A549 (cell line): Measurements from ENCODE around the gene CEP72. TPM values are rescaled to one million over a fixed set of nuclear protein-coding genes. Genes with fewer than 3 reads are reported as not detected.

Source experiments
- ATAC-seq, 2 experiments: fragments of 200-7000 bp in 1 of 2; fragments of >200 bp in 1 of 2; cut with Nextera tagmentation in 1 of 2; cut with Tn5 transposase in 1 of 2; 3 replicates each; pipeline versions ENCODE4 v1.8.0 to v1.9.1; 2018 to 2020; ENCODE audit warnings: mild to moderate bottlenecking in 1 of 2, moderate library complexity in 1 of 2
- CTCF ChIA-PET: fragments of 300-600 bp; sonication (Branson Sonifier 250); formaldehyde crosslinking; extraction: SDS; loops from one replicate; lab custom pipeline; 2021; ENCODE audit warnings: antibody characterized with exemption, inconsistent platforms; lab: Yijun Ruan, JAX
- POLR2A ChIA-PET: fragments of 350-600 bp; formaldehyde crosslinking; extraction: SDS; loops from one replicate; lab custom pipeline; 2021; ENCODE audit warnings: antibody characterized with exemption, inconsistent platforms; lab: Yijun Ruan, JAX
- DNase-seq, 2 experiments: peaks; one replicate each; pipeline versions ENCODE4 v3.0.0 to v3.0.0-alpha.2; 2011 to 2016; ENCODE audit warnings: low read depth in 1 of 2, low spot score in 1 of 2
- FAIRE-seq: peaks from 2 replicates; lab custom pipeline; 2011; peaks lifted over from hg19 to GRCh38; lab: Jason Lieb, UNC
- H3K27ac ChIP-seq, 2 experiments: fragments of >200 bp; sonication (Bioruptor Twin); formaldehyde crosslinking; 3 replicates each; pipeline ENCODE4 v1.5.1; 2016 to 2017
- H3K4me1 ChIP-seq: fragments of >200 bp; sonication (Bioruptor Twin); formaldehyde crosslinking; 3 replicates; pipeline ENCODE4 v1.6.1; 2016
- H3K4me2 ChIP-seq: fragments of >200 bp; sonication (Bioruptor Twin); formaldehyde crosslinking; 3 replicates; pipeline ENCODE4 v1.6.1; 2016
- H3K4me3 ChIP-seq: fragments of >200 bp; sonication (Bioruptor Twin); formaldehyde crosslinking; 3 replicates; pipeline ENCODE4 v1.5.1; 2016
- H3K9me3 ChIP-seq: fragments of >200 bp; sonication (Bioruptor Twin); formaldehyde crosslinking; 3 replicates; pipeline ENCODE4 v1.6.1; 2016
- ATOH8 ChIP-seq: fragments of 250-450 bp; sonication (Bioruptor Pico); IDR thresholded peaks from 2 replicates; pipeline ENCODE4 v1.5.0; 2020; ENCODE audit warnings: low read depth, mild to moderate bottlenecking, moderate library complexity
- BCL3 ChIP-seq: fragments of >200 bp; sonication (Bioruptor Twin); formaldehyde crosslinking; IDR thresholded peaks from 3 replicates; pipeline ENCODE4 v1.6.1; 2016
- BHLHE40 ChIP-seq: IDR thresholded peaks from 2 replicates; pipeline ENCODE4 v1.6.1; 2012; ENCODE audit warnings: low read depth, low read length, inconsistent platforms
- ESRRA ChIP-seq: fragments of 150-350 bp; IDR thresholded peaks from 2 replicates; pipeline ENCODE4 v1.6.1; 2014; ENCODE audit warnings: mild to moderate bottlenecking, low read length, borderline replicate concordance
- FOXS1 ChIP-seq: fragments of 250-450 bp; sonication (Bioruptor Pico); IDR thresholded peaks from 2 replicates; pipeline ENCODE4 v1.5.0; 2020; ENCODE audit warnings: mild to moderate bottlenecking, moderate library complexity
- GATA3 ChIP-seq: IDR thresholded peaks from 2 replicates; pipeline ENCODE4 v1.6.1; 2012; ENCODE audit warnings: borderline replicate concordance
- HDAC2 ChIP-seq: fragments of 200-600 bp; sonication (generic); IDR thresholded peaks from 2 replicates; pipeline ENCODE4 v1.6.1; 2016
- HEYL ChIP-seq: fragments of 250-450 bp; sonication (Bioruptor Pico); IDR thresholded peaks from 2 replicates; pipeline ENCODE4 v1.8.0; 2021; ENCODE audit warnings: mild to moderate bottlenecking, moderate library complexity
- JUNB ChIP-seq: fragments of >200 bp; sonication (Bioruptor Twin); formaldehyde crosslinking; IDR thresholded peaks from 2 replicates; pipeline ENCODE4 v1.6.1; 2016
- MAFK ChIP-seq: fragments of 450-650 bp; IDR thresholded peaks from 2 replicates; pipeline ENCODE4 v1.6.1; 2014; ENCODE audit not compliant: partially characterized antibody
- MAX ChIP-seq: IDR thresholded peaks from 2 replicates; pipeline ENCODE4 v1.6.1; 2012
- MYC ChIP-seq: IDR thresholded peaks from 2 replicates; pipeline ENCODE4 v1.6.1; 2012; ENCODE audit warnings: mild to moderate bottlenecking, inconsistent platforms, low read length, improper control_type of control experiment, borderline replicate concordance
- NFE2L2 ChIP-seq: fragments of 150-350 bp; conservative IDR thresholded peaks from 2 replicates; pipeline ENCODE4 v1.6.1; 2014; ENCODE audit warnings: low read length
- NR3C1 ChIP-seq: fragments of >200 bp; sonication (Bioruptor Twin); formaldehyde crosslinking; IDR thresholded peaks from 3 replicates; pipeline ENCODE4 v1.6.1; 2017
- RAD21 ChIP-seq, 2 experiments: fragments of >200 bp in 1 of 2; sonication (Bioruptor Twin) in 1 of 2; formaldehyde crosslinking in 1 of 2; IDR thresholded peaks in 1 of 2; conservative IDR thresholded peaks in 1 of 2; 2 replicates in 1 of 2; 3 replicates in 1 of 2; pipeline ENCODE4 v1.6.1; 2012 to 2018; ENCODE audit warnings: inconsistent platforms in 1 of 2
- RARB ChIP-seq: fragments of 250-450 bp; sonication (Bioruptor Pico); IDR thresholded peaks from 2 replicates; pipeline ENCODE4 v1.8.0; 2021; ENCODE audit warnings: mild to moderate bottlenecking, moderate library complexity
- RCOR1 ChIP-seq: fragments of 150-350 bp; IDR thresholded peaks from 2 replicates; pipeline ENCODE4 v1.6.1; 2014; ENCODE audit warnings: antibody characterized with exemption, low read length, low read depth
- RNF2 ChIP-seq: fragments of 200-600 bp; sonication (generic); IDR thresholded peaks from 2 replicates; pipeline ENCODE4 v1.6.1; 2016; ENCODE audit warnings: low read depth, mild to moderate bottlenecking, antibody characterized with exemption, moderate library complexity, borderline replicate concordance
- SMC3 ChIP-seq: fragments of >200 bp; sonication (Bioruptor Twin); formaldehyde crosslinking; IDR thresholded peaks from 3 replicates; pipeline ENCODE4 v1.6.1; 2018; ENCODE audit warnings: inconsistent platforms
- SREBF2 ChIP-seq: fragments of 450-650 bp; IDR thresholded peaks from 2 replicates; pipeline ENCODE4 v1.6.1; 2014; ENCODE audit warnings: mild to moderate bottlenecking, moderate library complexity
- TP53 ChIP-seq: fragments of 250-450 bp; sonication (Bioruptor Pico); IDR thresholded peaks from 2 replicates; pipeline ENCODE4 v1.5.0; 2021; ENCODE audit warnings: mild to moderate bottlenecking, moderate library complexity
- USF2 ChIP-seq: fragments of 450-650 bp; IDR thresholded peaks from 2 replicates; pipeline ENCODE4 v1.6.1; 2014; ENCODE audit warnings: antibody characterized with exemption
- ZFP36 ChIP-seq: fragments of 450-650 bp; IDR thresholded peaks from 2 replicates; pipeline ENCODE4 v1.6.1; 2014; ENCODE audit warnings: borderline replicate concordance; ENCODE audit not compliant: partially characterized antibody
- ZSCAN20 ChIP-seq: fragments of 250-450 bp; sonication (Bioruptor Pico); IDR thresholded peaks from 2 replicates; pipeline ENCODE4 v1.8.0; 2022; ENCODE audit warnings: mild to moderate bottlenecking, moderate library complexity
- WGBS: methylation state at CpG from one replicate; pipeline ENCODE4 v1.1.6; 2017; ENCODE audit errors: missing lambda C conversion rate; 5-methylcytosine and 5-hydroxymethylcytosine counted together
- polyA plus RNA-seq, 4 experiments: library from polyadenylated mRNA; depleted of rRNA in 3 of 4; stranded (reverse); fragments of >200 nt; fragmentation: RNase III in 1 of 4; extraction: RNeasy Plus Mini Kit Qiagen cat#74134 plus additional on column Dnase treatment in 1 of 4; gene quantifications; 2 replicates in 3 of 4; 3 replicates in 1 of 4; pipeline ENCODE4 v1.2.3, GENCODE V29; 2011 to 2017
- TF ChIP-seq, protein P1 (sequence below): fragments of >200 bp; sonication (Bioruptor Twin); formaldehyde crosslinking; IDR thresholded peaks from 2 replicates; pipeline ENCODE4 v1.6.1; 2016

The CEP72 gene
- polyA plus RNA-seq, 2 of the 4 experiments (the other 2 are of a cell fraction): 10.8 to 11.1 TPM

- ATAC-seq (no peak), FAIRE-seq (no peak)
Observed at GRCh38 chr5:589588-589987, 22.6 kb upstream of the CEP72 start.

DNA sequence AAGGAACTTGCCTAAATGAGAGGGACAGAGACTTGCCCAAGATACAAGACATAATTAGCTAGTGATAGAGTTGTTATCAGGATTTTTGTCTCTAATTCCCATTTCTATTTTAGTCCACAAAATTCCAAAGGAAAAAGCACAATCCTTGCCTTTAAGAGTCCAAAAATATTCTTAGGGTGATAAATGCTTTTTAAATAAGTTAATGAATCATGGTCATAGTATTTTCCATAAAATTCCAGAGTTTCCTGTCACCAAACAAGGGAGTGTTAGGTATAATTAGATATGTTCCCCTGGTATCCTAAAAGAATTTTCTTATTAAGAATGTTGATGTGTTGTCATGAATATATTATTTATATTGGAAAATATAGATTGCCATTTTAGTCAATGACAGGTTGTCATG lies 21.8 kb upstream of the CEP72 start:
- Histone ChIP-seq H3K9me3 (peaks cover 7% of the 10 kb centered on the region; the same call in 2 of the 3 replicates), H3K27ac (no peak overlapping the region), H3K4me1 (no peaks in the 10 kb centered on the region), H3K4me3 (no peak overlapping the region), H3K4me2 (no peak overlapping the region)
- TF ChIP-seq HEYL (CRISPR knock-in tag): no peak
- TF ChIP-seq MAX: no peak
- no peak for TF ChIP-seq BCL3
- no peak for TF ChIP-seq JUNB
- TF ChIP-seq BHLHE40: no peak
- no peak for TF ChIP-seq NR3C1
- TF ChIP-seq TP53 (CRISPR knock-in tag): no peak
- no peak for TF ChIP-seq MAFK
- TF ChIP-seq ZFP36: no peak
- no peak for TF ChIP-seq ESRRA
- TF ChIP-seq HDAC2: no peak
- POLR2A ChIA-PET: no interaction called here
- CTCF ChIA-PET: interaction anchor here (0.6 to 0.7 kb wide), 2 partner anchors 58 to 534 kb away, joined by 3 read pairs; no protein-coding TSS in a partner anchor
- DNase-seq (no peak), FAIRE-seq (no peak), ATAC-seq (no peak)

More at GRCh38 chr5:589588-589987, 22.6 kb upstream of the CEP72 start:
- POLR2A ChIA-PET: no interaction called here
- no peak overlapping the region for H3K27ac ChIP-seq
- no peak for DNase-seq
- no peak for TF ChIP-seq MAFK
- no peak for TF ChIP-seq RCOR1
- TF ChIP-seq, protein P1, sequence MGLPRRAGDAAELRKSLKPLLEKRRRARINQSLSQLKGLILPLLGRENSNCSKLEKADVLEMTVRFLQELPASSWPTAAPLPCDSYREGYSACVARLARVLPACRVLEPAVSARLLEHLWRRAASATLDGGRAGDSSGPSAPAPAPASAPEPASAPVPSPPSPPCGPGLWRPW: no peak
- no peak for TF ChIP-seq RNF2
- no peak for TF ChIP-seq SREBF2
- no peak for TF ChIP-seq MYC
- TF ChIP-seq, all 56 proteins: peak for 0
- CTCF ChIA-PET: interaction anchor here (0.6 kb wide), 1 partner anchor 533 kb away, joined by 3 read pairs; no protein-coding TSS in a partner anchor
- H3K4me1 ChIP-seq: no peaks in the 10 kb centered on the region
- H3K4me2 ChIP-seq: no peak overlapping the region
- H3K9me3 ChIP-seq: peaks cover 7% of the 10 kb centered on the region; the same call in 2 of the 3 replicates
- H3K4me3 ChIP-seq: no peak overlapping the region
- 0% methylated on average over 1 of the region's 1 CpG for WGBS

- Histone ChIP-seq H3K27ac (no peak overlapping the region), H3K4me1 (no peaks in the 10 kb centered on the region), H3K4me2 (peak overlapping the region; percentile 36; the same call in 2 of the 3 replicates)
- ATAC-seq (no peak), FAIRE-seq (no peak), DNase-seq (no peak)
- ChIA-PET CTCF (no interaction called here), POLR2A (no interaction called here)
- TF ChIP-seq NFE2L2 (no peak), RAD21 (conservative IDR thresholded peaks at IDR 0.05 in 1 of 2, IDR thresholded peaks at IDR 0.05 in 1 of 2) (no peak), HDAC2 (no peak), FOXS1 (no peak)
- TF ChIP-seq, all 56 proteins: peak for 0
- H3K4me3 ChIP-seq: no peak overlapping the region
- 11% methylated on average over 5 of the region's 5 CpGs for WGBS
- peaks cover 7% of the 10 kb centered on the region; the same call in 2 of the 3 replicates for H3K9me3 ChIP-seq
Observed at GRCh38 chr5:591746-592145, 20.4 kb upstream of the CEP72 start.

- CTCF ChIA-PET: no interaction called here
- POLR2A ChIA-PET: no interaction called here
- 6% methylated on average over 5 of the region's 5 CpGs for WGBS
Observed at GRCh38 chr5:592158-592557, 20.0 kb upstream of the CEP72 start.

More at GRCh38 chr5:592158-592557, 20.0 kb upstream of the CEP72 start:
- peaks cover 7% of the 10 kb centered on the region; the same call in 2 of the 3 replicates for H3K9me3 ChIP-seq
- H3K4me1 ChIP-seq: no peaks in the 10 kb centered on the region
- no peak for FAIRE-seq
- H3K27ac ChIP-seq: no peak overlapping the region
- H3K4me2 ChIP-seq: peak overlapping the region; percentile 36; the same call in 2 of the 3 replicates
- H3K4me3 ChIP-seq: no peak overlapping the region
- no peak for DNase-seq
- ATAC-seq: peak in 1 of 2 experiments; percentile 46; a peak in 1 of 6 replicates
- no peak for TF ChIP-seq GATA3
- no peak for TF ChIP-seq USF2
- TF ChIP-seq ATOH8 (CRISPR knock-in tag): no peak
- TF ChIP-seq NFE2L2: no peak
- TF ChIP-seq JUNB: no peak
- no peak for TF ChIP-seq HEYL (CRISPR knock-in tag)
- no peak for TF ChIP-seq SMC3
- TF ChIP-seq ZSCAN20 (CRISPR knock-in tag): no peak
- TF ChIP-seq BHLHE40: no peak
- no peak for TF ChIP-seq RARB (CRISPR knock-in tag)
